SK-N-SH (cell line): ENCODE results near the gene PDGFRA. TPM values are rescaled to one million over a fixed set of nuclear protein-coding genes. Genes with fewer than 3 reads are reported as not detected.

Source experiments
- CTCF ChIA-PET: fragments of 300-600, 350-600 bp; formaldehyde crosslinking; extraction: SDS; loops from one replicate; lab custom pipeline; 2021; lab: Yijun Ruan, JAX
- POLR2A ChIA-PET: fragments of 350-600 bp; sonication (Branson Sonifier 250); formaldehyde crosslinking; extraction: SDS; loops from one replicate; lab custom pipeline; 2020; ENCODE audit warnings: antibody characterized with exemption, inconsistent platforms; lab: Yijun Ruan, JAX
- DNase-seq: peaks from one replicate; pipeline ENCODE4 v3.0.0; 2012
- H2AFZ ChIP-seq: fragments of 200-600 bp; sonication (generic); 2 replicates; pipeline ENCODE4 v1.8.1; 2016; ENCODE audit warnings: antibody characterized with exemption, mild to moderate bottlenecking, low read depth
- H3F3A ChIP-seq: fragments of 200-600 bp; sonication (generic); replicated peaks from 2 replicates; pipeline ENCODE3; 2016; ENCODE audit warnings: antibody characterized with exemption, mild to moderate bottlenecking; ENCODE audit not compliant: insufficient read depth
- H3K27ac ChIP-seq, 2 experiments: fragments of 200-500 bp in 1 of 2; fragments of 200-600 bp in 1 of 2; sonication (Bioruptor generic) in 1 of 2; sonication (generic), shearing (Covaris generic) in 1 of 2; 2 replicates each; pipeline versions ENCODE4 v1.5.1 to v1.6.1; 2014 to 2016; ENCODE audit warnings: low read depth in 2 of 2, inconsistent platforms in 1 of 2, low read length in 1 of 2, mild to moderate bottlenecking in 1 of 2, mixed read lengths in 1 of 2
- H3K27me3 ChIP-seq: fragments of 200-600 bp; sonication (generic), shearing (Covaris generic); 2 replicates; pipeline ENCODE4 v1.6.1; 2016; ENCODE audit warnings: mixed run types; ENCODE audit not compliant: insufficient read depth
- H3K36me3 ChIP-seq, 2 experiments: fragments of 200-500 bp in 1 of 2; fragments of 200-600 bp in 1 of 2; sonication (Bioruptor generic) in 1 of 2; sonication (generic) in 1 of 2; replicated peaks in 1 of 2; 2 replicates each; pipeline versions ENCODE3 to v1.5.1; 2014 to 2016; ENCODE audit warnings: low read length in 1 of 2, mild to moderate bottlenecking in 1 of 2; ENCODE audit not compliant: insufficient read depth in 2 of 2, control insufficient read depth in 1 of 2
- H3K4me1 ChIP-seq, 2 experiments: fragments of 200-500 bp in 1 of 2; fragments of 200-600 bp in 1 of 2; sonication (Bioruptor generic) in 1 of 2; sonication (generic), shearing (Covaris generic) in 1 of 2; 2 replicates each; pipeline versions ENCODE4 v1.5.1 to v1.6.1; 2014 to 2016; ENCODE audit warnings: low read depth in 1 of 2, low read length in 1 of 2, mixed run types in 1 of 2; ENCODE audit not compliant: insufficient read depth in 2 of 2, control insufficient read depth in 1 of 2
- H3K4me2 ChIP-seq: fragments of 200-600 bp; sonication (generic), shearing (Covaris generic); 2 replicates; pipeline ENCODE4 v1.6.1; 2017; ENCODE audit warnings: mixed run types
- H3K4me3 ChIP-seq, 2 experiments: fragments of 200-500 bp in 1 of 2; fragments of 200-600 bp in 1 of 2; sonication (Bioruptor generic) in 1 of 2; sonication (generic), shearing (Covaris generic) in 1 of 2; 2 replicates each; pipeline versions ENCODE4 v1.5.1 to v1.8.1; 2014 to 2016; ENCODE audit warnings: low read depth in 2 of 2, inconsistent platforms in 1 of 2, low read length in 1 of 2, mild to moderate bottlenecking in 1 of 2, mixed read lengths in 1 of 2, moderate library complexity in 1 of 2
- H3K79me2 ChIP-seq: fragments of 200-600 bp; sonication (generic); 2 replicates; pipeline ENCODE4 v1.8.1; 2017; ENCODE audit warnings: mild to moderate bottlenecking; ENCODE audit not compliant: insufficient read depth
- H3K9ac ChIP-seq: fragments of 200-600 bp; sonication (generic); 2 replicates; pipeline ENCODE4 v1.6.1; 2017; ENCODE audit warnings: mixed run types
- H3K9me2 ChIP-seq: fragments of 200-600 bp; sonication (generic); 2 replicates; pipeline ENCODE4 v1.6.1; 2017; ENCODE audit warnings: mixed run types
- H3K9me3 ChIP-seq: fragments of 200-600 bp; sonication (generic); 2 replicates; pipeline ENCODE4 v1.6.1; 2017; ENCODE audit warnings: mixed run types, mild to moderate bottlenecking, moderate library complexity
- H4K20me1 ChIP-seq: fragments of 200-600 bp; sonication (generic); 2 replicates; pipeline ENCODE4 v1.6.1; 2017; ENCODE audit warnings: mild to moderate bottlenecking, mixed run types; ENCODE audit not compliant: insufficient read depth
- ELF1 ChIP-seq: IDR thresholded peaks from 2 replicates; pipeline ENCODE4 v1.4.0; 2012
- EZH2phosphoT487 ChIP-seq: fragments of 200-600 bp; sonication (generic); IDR thresholded peaks from 2 replicates; pipeline ENCODE4 v1.6.1; 2017; ENCODE audit warnings: low read depth, mixed run types, mild to moderate bottlenecking, antibody characterized with exemption, moderate library complexity, borderline replicate concordance
- FOXJ3 ChIP-seq: sonication (generic); formaldehyde crosslinking; IDR thresholded peaks from 2 replicates; pipeline ENCODE4 v1.5.1; 2020; ENCODE audit warnings: mild to moderate bottlenecking, missing genetic modification reagents
- FOXM1 ChIP-seq: IDR thresholded peaks from 2 replicates; pipeline ENCODE4 v1.4.0; 2012; ENCODE audit warnings: low read depth, mild to moderate bottlenecking
- GATA2 ChIP-seq: sonication (generic); formaldehyde crosslinking; IDR thresholded peaks from 2 replicates; pipeline ENCODE4 v1.5.0; 2020; ENCODE audit warnings: mild to moderate bottlenecking, missing genetic modification reagents
- JUND ChIP-seq: IDR thresholded peaks from 2 replicates; pipeline ENCODE4 v1.4.0; 2012
- MXI1 ChIP-seq: IDR thresholded peaks from 2 replicates; pipeline ENCODE4 v1.6.1; 2012; ENCODE audit warnings: mild to moderate bottlenecking, low read depth, low read length, improper control_type of control experiment
- NRF1 ChIP-seq: IDR thresholded peaks from 2 replicates; pipeline ENCODE4 v1.6.1; 2012; ENCODE audit warnings: low read depth, mild to moderate bottlenecking, low read length
- RCOR1 ChIP-seq: fragments of 150-350 bp; IDR thresholded peaks from 2 replicates; pipeline ENCODE4 v1.6.1; 2017; ENCODE audit warnings: antibody characterized with exemption, low read length
- RFX5 ChIP-seq: IDR thresholded peaks from 2 replicates; pipeline ENCODE4 v1.6.1; 2012; ENCODE audit warnings: mild to moderate bottlenecking, improper control_type of control experiment, low read length
- RXRA ChIP-seq: IDR thresholded peaks from 2 replicates; pipeline ENCODE4 v1.4.0; 2012; ENCODE audit warnings: low read depth, mild to moderate bottlenecking, borderline replicate concordance
- TAF1 ChIP-seq: IDR thresholded peaks from 2 replicates; pipeline ENCODE4 v1.6.1; 2012; ENCODE audit warnings: low read depth, mild to moderate bottlenecking, low read length, moderate library complexity, borderline replicate concordance
- WGBS: methylation state at CpG from one replicate; pipeline ENCODE4 v1.1.6; 2017; ENCODE audit warnings: low lambda C conversion rate; 5-methylcytosine and 5-hydroxymethylcytosine counted together
- polyA plus RNA-seq, 3 experiments: library from polyadenylated mRNA; depleted of rRNA; stranded (reverse); fragments of >200 nt; gene quantifications; 2 replicates each; pipeline ENCODE4 v1.2.3, GENCODE V29; 2012
- TF ChIP-seq, protein P1 (sequence below): fragments of 150-350 bp; IDR thresholded peaks from 2 replicates; pipeline ENCODE4 v1.6.1; 2017; ENCODE audit warnings: antibody characterized with exemption, low read length, low read depth, borderline replicate concordance
- TF ChIP-seq, protein P2 (sequence below): fragments of 150-350 bp; IDR thresholded peaks from 2 replicates; pipeline ENCODE4 v1.6.1; 2016; ENCODE audit warnings: mild to moderate bottlenecking, low read depth, low read length
- TF ChIP-seq, protein P3 (sequence below): IDR thresholded peaks from 2 replicates; pipeline ENCODE4; 2012
- TF ChIP-seq, protein P4 (sequence below): fragments of 200-600 bp; sonication (generic); IDR thresholded peaks from 2 replicates; pipeline ENCODE4 v1.6.1; 2017; ENCODE audit warnings: antibody characterized with exemption, mild to moderate bottlenecking, moderate library complexity

PDGFRA gene
- polyA plus RNA-seq, 1 of the 3 experiments (the other 2 are of a cell fraction): 25.3 TPM

DNA sequence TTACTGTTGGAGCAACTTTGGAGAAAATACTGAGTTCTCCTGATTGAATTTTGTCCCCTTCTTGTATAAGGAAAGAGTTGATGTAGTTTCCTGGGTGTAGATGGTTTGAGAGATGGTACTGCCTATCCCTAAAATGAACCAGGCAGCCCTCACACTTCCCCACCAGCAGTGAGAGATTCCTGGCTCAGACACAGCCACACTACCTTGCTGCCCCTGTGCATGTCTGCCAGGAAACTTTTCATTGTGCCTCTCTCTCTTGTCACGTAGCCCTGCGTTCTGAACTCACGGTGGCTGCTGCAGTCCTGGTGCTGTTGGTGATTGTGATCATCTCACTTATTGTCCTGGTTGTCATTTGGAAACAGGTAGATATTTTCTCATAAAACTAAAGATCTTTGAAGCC is 45.2 kb downstream of the PDGFRA start:
- peaks cover 4% of the 10 kb centered on the region; the same call in 1 of the 2 replicates for H4K20me1 ChIP-seq
- no peak for TF ChIP-seq ELF1
- TF ChIP-seq NRF1: no peak
- TF ChIP-seq, protein P1, sequence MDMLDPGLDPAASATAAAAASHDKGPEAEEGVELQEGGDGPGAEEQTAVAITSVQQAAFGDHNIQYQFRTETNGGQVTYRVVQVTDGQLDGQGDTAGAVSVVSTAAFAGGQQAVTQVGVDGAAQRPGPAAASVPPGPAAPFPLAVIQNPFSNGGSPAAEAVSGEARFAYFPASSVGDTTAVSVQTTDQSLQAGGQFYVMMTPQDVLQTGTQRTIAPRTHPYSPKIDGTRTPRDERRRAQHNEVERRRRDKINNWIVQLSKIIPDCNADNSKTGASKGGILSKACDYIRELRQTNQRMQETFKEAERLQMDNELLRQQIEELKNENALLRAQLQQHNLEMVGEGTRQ: no peak
- TF ChIP-seq JUND: no peak
- no peak for TF ChIP-seq TAF1
- TF ChIP-seq, protein P2, sequence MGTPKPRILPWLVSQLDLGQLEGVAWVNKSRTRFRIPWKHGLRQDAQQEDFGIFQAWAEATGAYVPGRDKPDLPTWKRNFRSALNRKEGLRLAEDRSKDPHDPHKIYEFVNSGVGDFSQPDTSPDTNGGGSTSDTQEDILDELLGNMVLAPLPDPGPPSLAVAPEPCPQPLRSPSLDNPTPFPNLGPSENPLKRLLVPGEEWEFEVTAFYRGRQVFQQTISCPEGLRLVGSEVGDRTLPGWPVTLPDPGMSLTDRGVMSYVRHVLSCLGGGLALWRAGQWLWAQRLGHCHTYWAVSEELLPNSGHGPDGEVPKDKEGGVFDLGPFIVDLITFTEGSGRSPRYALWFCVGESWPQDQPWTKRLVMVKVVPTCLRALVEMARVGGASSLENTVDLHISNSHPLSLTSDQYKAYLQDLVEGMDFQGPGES: no peak
- no peak for TF ChIP-seq FOXM1
- TF ChIP-seq FOXJ3: no peak
- TF ChIP-seq, protein P3, sequence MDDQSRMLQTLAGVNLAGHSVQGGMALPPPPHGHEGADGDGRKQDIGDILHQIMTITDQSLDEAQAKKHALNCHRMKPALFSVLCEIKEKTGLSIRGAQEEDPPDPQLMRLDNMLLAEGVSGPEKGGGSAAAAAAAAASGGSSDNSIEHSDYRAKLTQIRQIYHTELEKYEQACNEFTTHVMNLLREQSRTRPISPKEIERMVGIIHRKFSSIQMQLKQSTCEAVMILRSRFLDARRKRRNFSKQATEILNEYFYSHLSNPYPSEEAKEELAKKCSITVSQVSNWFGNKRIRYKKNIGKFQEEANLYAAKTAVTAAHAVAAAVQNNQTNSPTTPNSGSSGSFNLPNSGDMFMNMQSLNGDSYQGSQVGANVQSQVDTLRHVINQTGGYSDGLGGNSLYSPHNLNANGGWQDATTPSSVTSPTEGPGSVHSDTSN: no peak
- TF ChIP-seq, all 33 proteins: peak for 0
- ChIA-PET CTCF (no interaction called here), POLR2A (no interaction called here)
- H3K9me2 ChIP-seq: no peaks in the 10 kb centered on the region
- 92% methylated on average over 3 of the region's 3 CpGs for WGBS
- H3K4me2 ChIP-seq: no peak overlapping the region
- no peak overlapping the region for H2AFZ ChIP-seq
- no peak overlapping the region for H3K9ac ChIP-seq
- H3K79me2 ChIP-seq: no peaks in the 10 kb centered on the region
- H3K36me3 ChIP-seq: peaks cover 51 to 82% of the 10 kb centered on the region in 2 experiments
- H3K27me3 ChIP-seq: no peaks in the 10 kb centered on the region
- H3K4me1 ChIP-seq: peaks cover 5 to 11% of the 10 kb centered on the region in 2 experiments; a peak in 2 of 4 replicates
- no peak overlapping the region; a peak in 1 of 4 replicates for H3K27ac ChIP-seq
- H3K9me3 ChIP-seq: no peaks in the 10 kb centered on the region
- peaks cover 8% of the 10 kb centered on the region for H3F3A ChIP-seq
- no peak overlapping the region for H3K4me3 ChIP-seq
- no peak for DNase-seq

DNA sequence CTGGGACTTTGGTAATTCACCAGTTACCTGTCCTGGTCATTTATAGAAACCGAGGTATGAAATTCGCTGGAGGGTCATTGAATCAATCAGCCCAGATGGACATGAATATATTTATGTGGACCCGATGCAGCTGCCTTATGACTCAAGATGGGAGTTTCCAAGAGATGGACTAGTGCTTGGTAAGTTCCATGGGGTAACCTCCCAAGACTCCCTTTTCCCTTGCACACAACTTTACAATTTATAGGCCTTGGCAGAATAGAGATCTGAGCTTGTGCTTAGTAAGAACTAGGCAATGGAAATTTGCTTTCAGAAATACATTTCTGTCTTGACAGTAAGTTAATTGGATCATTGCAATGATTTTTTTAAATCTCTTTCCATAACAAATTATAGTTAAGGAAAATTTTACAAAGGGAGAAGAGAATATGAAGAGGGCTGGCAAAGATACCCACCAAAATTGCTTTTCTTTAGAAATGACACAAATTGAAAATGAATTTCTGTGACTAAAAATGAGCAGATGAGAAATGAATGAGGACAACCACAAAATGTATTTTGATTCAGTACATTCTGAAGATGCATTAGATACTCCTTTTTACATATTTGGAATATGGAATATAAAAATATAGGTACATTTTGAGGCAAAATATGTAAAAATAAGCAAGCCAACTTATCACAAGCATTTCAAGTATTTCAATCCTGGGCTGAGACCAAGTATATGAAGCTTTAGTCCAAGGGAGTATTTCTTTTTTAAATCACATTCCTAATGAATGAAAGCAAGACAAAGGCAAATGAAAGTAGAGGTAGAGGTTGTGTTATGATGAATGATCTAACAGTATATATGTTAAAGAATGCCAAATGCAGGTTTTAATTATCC is 45.9 kb downstream of the PDGFRA start:
- H3K9me3 ChIP-seq: no peaks in the 10 kb centered on the region
- no peak overlapping the region for H3K4me3 ChIP-seq
- CTCF ChIA-PET: no interaction called here
- POLR2A ChIA-PET: no interaction called here
- no peaks in the 10 kb centered on the region for H3K9me2 ChIP-seq
- no peak overlapping the region for H3K4me2 ChIP-seq
- H3F3A ChIP-seq: peaks cover 8% of the 10 kb centered on the region
- WGBS: 93% methylated on average over 3 of the region's 3 CpGs
- H3K27me3 ChIP-seq: no peaks in the 10 kb centered on the region
- H3K36me3 ChIP-seq: peaks cover 50 to 83% of the 10 kb centered on the region in 2 experiments
- TF ChIP-seq RCOR1 (no peak), RXRA (no peak), MXI1 (no peak), RFX5 (no peak), ELF1 (no peak), EZH2phosphoT487 (no peak), GATA2 (CRISPR knock-in tag) (no peak)
- TF ChIP-seq, protein P3: no peak
- TF ChIP-seq, protein P4, sequence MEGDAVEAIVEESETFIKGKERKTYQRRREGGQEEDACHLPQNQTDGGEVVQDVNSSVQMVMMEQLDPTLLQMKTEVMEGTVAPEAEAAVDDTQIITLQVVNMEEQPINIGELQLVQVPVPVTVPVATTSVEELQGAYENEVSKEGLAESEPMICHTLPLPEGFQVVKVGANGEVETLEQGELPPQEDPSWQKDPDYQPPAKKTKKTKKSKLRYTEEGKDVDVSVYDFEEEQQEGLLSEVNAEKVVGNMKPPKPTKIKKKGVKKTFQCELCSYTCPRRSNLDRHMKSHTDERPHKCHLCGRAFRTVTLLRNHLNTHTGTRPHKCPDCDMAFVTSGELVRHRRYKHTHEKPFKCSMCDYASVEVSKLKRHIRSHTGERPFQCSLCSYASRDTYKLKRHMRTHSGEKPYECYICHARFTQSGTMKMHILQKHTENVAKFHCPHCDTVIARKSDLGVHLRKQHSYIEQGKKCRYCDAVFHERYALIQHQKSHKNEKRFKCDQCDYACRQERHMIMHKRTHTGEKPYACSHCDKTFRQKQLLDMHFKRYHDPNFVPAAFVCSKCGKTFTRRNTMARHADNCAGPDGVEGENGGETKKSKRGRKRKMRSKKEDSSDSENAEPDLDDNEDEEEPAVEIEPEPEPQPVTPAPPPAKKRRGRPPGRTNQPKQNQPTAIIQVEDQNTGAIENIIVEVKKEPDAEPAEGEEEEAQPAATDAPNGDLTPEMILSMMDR: no peak
- H3K9ac ChIP-seq: no peak overlapping the region
- peaks cover 4% of the 10 kb centered on the region; the same call in 1 of the 2 replicates for H4K20me1 ChIP-seq
- H3K27ac ChIP-seq: no peak overlapping the region
- no peaks in the 10 kb centered on the region for H3K79me2 ChIP-seq
- H2AFZ ChIP-seq: no peak overlapping the region
- no peak for DNase-seq
- peaks cover 5 to 11% of the 10 kb centered on the region in 2 experiments; a peak in 2 of 4 replicates for H3K4me1 ChIP-seq
